Esophagus squamous epithelium (tissue), 4 donors: ENCODE measurements around the gene DEXI.

Source experiments
- CTCF ChIP-seq, 6 experiments: fragments of 450-650 bp in 4 of 6; fragments of 200-600 bp in 2 of 6; sonication (generic) in 2 of 6; IDR thresholded peaks; one replicate each; pipeline ENCODE4 v1.5.1; 2016 to 2019; ENCODE audit warnings: antibody characterized with exemption in 6 of 6, mild to moderate bottlenecking in 4 of 6, moderate library complexity in 4 of 6
- POLR2A ChIP-seq, 4 donors: fragments of 450-650 bp; IDR thresholded peaks; one replicate each; pipeline ENCODE4 v1.6.1; 2017; ENCODE audit warnings: antibody characterized with exemption in 4 of 4, mild to moderate bottlenecking in 4 of 4, moderate library complexity in 3 of 4

- TF ChIP-seq CTCF (IDR thresholded peaks at IDR 0.05) (no peak), POLR2A (IDR thresholded peaks at IDR 0.05) (no peak)
Measured at GRCh38 chr16:10880594-10881452, 61.4 kb downstream of the DEXI start.
